ENCODE results near the gene INSIG2.

The INSIG2 gene

DNA sequence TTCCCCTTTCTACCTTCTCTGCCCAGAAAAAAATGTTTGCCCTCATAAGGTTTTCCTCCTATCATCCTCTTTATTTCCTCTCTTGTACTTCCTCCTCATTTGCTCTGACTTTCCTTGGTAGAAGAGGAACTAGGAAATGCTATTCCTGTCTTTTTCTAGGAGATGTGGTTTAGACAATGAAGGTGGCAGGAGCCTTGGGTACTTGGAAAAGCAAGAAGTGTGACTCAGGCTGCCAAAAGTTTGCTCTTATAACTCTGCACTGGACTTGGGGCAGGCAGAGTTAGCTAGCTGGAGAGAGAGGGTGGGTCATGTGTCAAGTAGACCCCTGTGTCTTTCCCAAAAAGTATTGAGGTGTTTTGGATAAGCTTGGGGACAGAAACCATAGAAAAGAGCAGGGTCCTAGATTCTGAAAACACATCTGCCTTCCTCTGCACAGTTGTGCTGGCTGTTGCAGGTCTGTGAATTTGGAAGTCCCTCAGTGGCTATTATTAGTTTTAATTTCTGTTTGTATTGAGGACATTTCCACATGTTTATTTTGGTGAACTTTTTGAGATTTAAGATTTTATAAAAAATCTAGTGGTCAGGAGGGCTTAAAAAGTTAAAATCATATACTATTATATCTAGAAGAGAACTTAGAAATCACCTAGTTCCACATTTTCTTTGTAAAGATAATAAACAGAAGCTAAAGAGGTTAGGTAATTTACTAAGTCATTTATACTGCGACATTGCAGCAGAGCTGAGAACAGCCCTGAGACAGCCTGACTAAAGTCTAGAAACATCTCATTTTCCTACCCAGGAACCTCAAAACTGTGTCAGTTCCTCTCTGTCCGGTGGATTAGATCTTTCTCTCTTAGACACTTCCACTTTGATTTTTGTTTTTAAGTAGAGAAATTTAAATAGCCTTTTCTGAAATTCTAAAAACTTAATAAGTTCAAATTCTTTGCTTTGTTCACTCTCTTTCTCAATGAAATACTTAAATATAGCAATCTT lies 16.0 kb downstream of the INSIG2 start:
- DNase-seq, result no peak

DNA sequence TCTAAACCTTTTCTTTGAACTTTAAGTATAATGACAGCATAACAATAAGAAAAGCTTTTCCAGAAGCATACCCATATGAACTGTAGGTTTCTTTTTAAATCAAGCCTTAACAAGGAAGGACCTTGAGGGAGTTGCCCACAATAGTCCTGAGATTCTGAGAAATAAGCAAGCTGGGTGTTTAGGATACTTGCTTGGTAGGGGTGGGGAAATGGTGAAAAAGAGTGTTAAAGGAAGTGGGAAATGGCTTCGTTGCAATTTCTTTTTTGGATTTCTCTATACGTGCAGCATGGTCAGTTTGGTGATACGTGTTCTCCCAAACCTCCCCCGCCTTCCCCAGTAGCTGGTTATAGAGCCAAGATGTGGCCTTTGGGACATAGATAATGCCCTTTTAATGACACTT lies 17.2 kb downstream of the INSIG2 start:
- no peak for DNase-seq

DNA sequence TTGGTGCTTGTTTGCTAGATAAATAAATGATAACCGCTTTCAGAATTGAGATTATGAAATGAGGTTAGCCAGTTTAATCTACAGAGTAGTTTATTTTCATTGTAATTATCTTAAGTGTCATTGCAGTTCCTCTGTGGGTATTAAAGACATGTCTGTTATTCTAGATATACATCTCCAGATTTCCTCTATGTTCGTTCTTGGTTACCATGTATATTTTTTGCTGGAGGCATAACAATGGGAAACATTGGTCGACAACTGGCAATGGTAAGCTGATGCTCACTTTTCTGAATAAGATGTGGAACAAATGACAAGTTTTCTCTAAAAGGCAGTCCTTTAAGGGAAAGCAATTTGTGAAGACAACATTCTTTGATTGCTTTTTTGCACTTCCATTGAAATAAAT lies 18.7 kb downstream of the INSIG2 start:
- no peak for DNase-seq

DNA sequence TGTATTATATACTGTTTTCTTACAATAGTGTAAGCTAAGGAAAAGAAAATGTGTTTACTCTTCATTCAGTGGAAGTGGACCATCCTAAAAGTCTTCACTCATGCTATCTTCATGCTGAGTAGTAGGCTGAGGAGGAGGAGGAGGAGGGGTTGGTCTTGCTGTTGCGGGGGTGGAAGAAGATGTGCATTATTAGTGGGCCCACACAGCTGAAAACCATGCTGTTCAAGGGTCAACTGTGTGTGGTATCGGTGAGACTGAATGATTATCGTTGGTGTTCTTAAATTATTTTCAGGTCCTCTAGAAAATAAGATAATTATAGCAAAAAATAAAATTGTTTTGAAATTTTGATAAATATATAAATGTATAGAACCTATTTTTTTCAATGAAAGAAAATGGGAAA lies 22.0 kb downstream of the INSIG2 start:
- DNase-seq, result no peak

DNA sequence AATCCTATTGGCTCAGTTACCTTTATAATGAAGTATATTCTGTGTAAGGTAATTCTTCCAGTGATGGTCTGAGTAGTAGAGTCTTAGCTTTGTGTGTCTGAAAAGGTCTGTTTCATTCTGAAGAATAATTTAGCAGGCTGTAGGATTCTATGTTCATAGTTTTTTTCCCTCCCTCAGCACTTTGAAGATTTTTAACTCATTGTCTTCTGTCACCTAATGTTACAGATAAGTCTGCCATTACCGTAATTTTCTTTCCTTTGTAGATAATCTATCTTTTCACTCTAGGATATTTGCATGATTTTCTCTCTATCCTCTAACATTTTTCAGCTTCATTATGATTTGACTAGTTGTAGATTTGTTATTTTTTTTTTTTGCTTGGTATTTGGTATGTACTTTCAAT lies 22.7 kb downstream of the INSIG2 start:
- DNase-seq, result no peak

DNA sequence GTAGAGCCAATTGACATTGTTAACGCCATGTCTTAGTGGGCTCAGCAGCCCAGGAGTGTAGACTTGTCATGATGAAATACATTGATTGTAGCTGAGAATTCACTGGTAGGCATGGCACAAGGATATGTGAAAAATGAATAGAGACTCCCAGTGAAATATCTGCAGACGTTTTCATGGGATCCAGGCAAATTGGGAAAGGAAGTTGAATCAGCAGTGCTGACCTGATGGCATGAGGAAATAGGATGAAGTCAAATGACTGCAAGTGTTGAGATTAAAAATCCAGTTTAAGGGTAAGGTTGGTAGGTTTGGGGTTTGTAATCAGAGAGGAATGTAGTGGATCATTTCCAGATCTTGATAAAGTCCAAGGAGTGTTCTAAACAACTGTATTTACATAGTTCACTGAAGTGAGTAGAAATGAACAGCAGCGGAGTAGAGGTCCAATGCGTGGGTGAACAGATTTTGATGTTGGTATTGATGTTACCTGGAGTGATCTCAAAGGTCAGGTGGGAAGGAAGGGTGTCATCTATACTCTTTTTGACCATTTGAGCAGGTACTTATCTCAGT lies 24.6 kb downstream of the INSIG2 start:
- DNase-seq, result no peak

DNA sequence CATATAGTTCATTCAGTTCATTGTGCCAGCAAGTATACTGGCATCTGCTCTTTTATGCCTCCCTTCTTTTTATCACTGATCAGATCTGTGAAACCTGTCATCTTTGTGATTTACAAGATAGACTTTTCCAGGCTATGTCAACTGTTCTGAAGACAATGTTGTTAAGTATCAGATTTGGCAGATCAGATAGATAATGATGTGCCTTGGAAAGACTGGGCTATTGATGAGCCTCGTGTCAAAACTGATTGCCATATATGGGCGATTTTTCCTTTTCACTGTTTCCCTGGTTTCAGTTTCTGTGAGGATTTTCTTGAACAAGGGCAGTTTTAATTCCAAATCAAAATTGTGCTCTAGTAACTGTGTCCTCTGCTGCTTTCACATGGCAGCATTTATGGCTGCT lies 26.6 kb downstream of the INSIG2 start:
- no peak for DNase-seq

DNA sequence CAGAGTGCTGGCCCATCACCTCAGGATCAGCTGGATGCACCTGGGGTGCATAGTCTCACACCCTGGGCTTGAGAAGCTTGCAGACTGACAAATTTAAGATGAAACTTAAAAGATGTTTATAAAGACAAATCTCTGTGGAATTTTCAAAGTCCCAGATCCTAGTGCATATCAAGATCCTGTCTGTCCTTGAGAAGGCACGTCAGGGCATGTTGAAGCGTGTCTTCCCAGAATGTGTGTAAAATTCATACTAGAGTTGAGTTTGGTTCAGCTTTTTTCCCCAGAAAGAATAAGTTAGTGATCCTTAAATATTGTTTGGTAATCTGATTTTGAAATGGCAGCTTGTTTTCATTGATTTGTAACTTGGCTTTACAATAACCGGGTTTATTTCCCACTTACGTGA lies 27.5 kb downstream of the INSIG2 start:
- no peak for DNase-seq

DNA sequence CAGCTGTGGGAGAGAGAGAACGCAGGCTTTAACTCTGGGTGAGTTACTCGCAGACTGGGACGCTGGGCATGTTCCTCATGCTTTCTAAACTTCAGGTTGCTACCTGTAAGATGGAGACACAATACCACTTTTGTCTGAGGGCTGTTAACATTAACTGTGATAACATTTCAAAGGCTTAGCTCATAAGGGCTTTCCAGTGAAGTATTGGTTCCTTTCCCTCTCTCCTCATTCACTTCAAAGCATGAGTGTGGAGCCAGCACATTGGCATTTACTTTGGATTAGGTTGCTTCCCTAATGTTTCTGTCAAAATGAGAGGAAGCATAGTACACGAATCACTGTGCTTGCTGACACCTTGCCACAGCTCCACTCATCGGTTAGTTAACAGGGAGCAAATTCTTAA lies 30.2 kb downstream of the INSIG2 start:
- no peak for DNase-seq

DNA sequence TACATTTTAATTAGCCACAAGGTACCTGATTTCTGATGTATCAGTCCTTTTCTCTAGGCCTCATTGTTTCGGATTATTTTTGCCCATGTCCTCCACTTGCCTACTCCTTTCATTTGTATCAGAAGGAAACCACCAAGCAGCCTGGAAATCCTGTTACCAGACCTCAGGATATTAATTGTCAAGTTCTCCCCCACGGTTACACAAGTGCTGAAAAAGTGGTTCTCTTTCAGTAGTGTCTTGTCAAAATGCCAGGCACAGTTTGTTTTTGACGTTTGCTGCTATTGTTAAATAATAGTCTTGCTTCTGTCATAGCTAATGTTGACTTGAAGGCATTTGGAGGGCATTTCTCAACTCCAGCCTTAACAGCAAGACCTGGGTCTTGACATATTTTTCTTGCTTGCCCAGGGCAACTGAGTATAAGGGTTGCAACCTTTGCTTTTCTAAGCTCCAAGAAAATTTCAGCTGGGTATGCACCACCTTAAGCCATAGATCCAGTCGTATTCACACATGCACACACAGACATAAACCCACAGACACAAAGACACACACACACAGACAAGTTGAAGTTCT lies 31.0 kb downstream of the INSIG2 start:
- no peak for DNase-seq

DNA sequence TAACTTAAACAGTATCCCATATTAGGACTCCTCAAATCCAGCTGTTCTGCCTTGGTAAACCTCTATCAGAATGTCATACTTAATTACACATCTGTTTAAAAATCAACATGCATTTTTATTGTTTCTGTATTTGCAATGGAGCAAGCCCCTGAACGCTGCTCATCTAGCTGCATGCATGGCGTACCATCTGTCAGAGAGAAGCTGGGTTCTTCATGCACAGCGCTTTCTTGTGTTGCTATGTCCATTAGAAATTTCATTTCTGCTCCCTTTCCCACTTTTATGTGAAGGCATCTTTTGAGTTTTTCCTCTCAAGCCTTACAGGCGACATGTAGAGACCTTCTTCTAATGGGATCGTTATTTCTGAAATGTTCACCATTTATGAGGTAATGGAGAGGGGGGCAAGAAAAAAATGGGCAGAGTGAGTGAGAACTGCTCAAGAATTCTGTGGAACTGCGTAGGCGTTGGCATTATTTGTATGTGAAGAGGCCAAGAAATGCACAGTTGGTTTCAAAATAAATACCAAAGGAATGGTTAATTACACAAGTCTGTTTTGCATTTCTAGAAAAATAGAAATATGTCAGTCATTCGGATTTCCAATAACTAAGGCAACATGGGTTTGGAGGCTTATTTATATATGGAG lies 31.6 kb downstream of the INSIG2 start:
- no peak for DNase-seq

DNA sequence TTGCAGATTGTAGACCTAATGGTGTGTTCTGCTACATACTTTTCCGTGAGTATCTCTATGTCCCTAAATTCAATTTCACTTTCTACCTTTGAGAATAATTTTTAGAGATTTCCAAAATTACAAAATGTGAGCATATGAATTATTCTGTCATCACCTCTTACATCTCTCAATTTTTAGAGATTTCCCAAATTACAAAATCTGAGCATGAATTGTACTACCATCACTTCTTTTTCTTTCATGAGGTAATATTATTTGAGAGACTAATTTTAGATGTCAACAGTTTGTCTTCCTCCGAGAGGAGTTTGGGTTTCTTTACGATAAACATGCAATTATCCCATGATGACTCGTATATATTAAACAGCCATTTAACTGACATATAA lies 32.1 kb downstream of the INSIG2 start:
- DNase-seq, result no peak

DNA sequence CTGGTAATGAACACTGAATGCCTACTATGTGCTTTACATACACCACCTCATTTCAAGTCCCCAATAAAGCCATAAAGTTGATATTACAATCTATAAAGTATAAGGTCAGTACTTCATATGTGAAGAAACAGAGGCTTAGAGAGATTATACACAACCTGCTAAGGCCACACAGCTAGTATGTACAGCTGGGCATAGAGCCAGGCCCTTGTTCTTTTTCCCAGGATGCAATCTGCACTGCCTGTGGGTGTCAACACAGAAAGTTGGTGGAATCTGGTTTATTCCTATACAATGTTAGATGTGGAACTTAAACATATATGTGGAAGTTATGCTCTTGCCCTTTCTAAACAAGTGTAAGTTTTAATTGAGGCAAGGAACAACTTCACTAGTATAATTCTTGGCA lies 32.8 kb downstream of the INSIG2 start:
- DNase-seq, result no peak

DNA sequence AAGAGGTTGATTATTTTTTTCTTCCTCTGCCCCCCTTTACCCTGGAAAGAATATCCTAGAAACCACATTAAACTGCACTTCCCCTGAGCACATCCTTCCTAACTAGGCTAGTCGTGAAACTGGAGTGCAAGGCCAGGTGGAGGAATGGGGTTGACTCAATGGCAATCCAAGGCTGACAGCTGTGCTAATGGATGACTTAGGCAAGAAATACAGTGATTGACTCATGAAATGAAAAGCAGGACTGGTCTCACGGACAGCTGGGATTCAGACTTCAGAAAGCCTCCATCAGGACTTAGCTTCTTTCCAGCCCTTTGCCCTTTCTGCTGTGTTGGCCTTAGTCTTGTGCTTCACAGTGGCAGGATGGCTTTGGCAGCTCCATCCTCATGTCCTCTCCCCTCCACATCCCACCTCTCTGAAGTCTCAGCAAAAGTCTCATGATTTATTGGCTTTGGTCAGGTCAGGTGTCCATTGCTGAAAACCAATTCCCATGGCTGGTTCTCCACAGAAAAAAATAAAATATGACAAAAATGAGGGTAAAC lies 33.8 kb downstream of the INSIG2 start:
- DNase-seq, result no peak

DNA sequence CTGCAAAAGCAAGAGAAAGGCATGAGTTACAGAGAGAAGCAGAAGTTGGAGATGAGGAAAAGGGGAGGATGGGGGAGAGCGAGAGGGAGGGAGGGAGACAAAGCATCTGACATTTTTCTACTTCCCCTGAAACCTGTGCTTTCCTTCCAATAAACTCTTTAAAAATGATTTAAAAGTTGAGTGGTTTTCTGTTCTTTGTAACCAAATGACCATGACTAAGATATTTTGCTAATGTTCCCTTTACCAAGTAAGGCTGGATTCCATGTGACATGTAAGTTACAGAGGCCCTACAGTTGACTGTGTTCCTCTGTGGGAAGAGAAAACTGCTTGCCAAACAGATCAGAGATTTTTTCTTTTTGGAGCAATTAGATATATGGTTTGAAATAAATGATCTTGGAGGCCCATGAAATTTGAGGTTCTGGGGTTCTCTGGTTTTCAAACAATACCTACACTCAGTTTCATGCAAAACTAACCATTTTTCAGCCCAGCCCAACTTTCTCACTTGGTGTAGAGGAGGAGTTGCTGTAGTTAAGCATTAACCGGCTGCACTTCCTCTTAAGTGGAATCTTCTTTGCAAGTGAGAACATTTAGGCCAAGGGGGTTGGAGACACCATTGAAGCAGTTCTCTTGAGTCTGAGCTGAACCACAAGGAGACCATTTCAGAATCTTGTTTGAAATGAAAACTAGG lies 34.5 kb downstream of the INSIG2 start:
- no peak for DNase-seq

DNA sequence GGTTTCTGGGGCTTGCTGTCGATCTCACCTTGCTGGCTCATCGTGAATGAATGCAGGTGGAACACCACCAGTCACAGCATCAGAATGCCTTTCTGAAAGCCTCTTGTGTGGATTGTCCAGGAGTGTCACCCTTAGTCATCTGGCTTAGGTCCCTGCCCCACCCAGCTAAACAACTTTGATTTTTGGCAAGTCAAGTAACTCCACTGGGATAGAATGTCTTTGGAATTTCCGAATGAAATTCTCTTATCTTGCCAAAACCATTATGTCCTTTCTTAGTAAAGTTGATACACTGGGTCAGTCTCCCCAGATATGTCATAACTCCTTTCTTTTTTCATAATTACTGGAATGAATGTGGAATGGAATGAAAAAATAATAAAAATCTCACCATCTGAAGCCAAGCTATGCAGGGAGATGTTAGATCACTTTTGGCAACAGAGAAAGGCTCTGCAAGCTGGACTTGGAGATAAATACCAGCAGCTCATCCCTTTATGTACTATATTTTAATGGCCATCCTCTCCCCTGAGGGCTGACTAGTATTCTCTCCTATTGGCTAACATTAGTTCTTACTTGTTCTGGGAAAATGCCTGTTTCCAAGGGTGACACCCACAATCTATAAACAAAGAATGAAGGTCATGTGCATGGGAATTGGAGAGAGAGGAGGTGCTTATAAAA lies 35.4 kb downstream of the INSIG2 start:
- DNase-seq, result no peak

DNA sequence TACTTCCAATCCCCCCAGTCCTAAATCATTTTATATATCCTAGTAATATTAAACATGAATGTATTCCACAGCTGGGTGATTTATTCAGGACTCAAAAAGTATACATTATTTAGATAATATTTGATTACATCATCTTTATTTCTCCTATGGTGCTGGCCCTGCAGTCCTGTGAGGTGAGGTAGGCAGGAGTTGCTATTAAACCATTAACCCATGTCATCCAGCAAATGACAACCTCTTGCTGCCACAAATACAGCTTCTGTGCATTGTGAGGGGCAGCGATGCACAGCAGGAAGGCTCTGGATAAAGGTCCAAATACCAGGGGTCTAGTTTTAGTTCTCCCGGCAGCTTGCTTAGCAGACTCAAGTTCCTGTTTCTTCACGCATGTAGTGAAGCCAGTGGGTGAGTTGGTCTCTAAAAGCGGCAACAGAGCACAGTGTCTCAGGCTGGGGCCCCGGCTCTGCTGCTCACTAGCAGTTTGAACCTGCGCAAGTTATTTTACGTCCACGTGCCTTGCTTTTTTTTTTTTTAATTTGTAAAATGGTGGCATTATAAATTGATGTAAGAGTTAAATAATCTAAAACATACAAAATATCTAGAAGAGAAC lies 36.1 kb downstream of the INSIG2 start:
- DNase-seq, result no peak

DNA sequence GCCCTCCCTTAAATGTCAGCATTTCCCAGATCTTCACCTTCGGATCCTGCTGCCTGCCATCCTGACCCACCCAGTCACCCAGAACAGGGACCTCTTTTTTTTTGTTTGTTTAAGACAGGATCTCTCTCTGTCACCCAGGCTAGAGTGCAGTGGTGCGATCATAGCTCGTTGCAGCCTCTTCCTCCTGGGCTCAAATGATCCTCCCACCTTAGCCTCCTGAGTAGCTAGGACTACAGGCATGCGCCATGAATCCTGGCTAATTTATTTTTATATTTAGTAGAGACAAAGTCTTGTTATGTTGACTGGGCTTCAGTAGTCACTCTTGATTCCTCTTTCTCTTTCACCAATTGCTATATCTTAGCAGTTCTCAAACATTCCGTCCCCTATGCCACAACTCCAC lies 39.0 kb downstream of the INSIG2 start:
- DNase-seq, result no peak

DNA sequence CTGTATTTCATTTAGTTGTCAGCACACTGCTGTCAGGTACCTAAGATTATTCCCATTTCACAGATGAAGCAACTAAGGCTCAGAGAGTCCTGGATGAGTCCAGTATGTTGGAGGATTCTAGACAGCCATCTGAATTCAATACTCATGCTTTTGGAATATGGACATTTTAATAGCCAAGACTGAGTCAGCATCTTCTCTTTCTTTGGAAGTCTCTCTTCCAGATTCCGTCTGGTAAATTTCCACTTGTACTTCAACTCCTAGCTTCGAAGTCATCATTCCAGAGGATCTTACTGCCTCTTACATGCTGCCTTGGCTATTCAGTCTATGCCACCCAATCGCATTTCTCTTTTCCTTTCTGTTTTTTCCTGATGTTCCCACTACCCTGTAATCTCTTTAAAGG lies 40.6 kb downstream of the INSIG2 start:
- no peak for DNase-seq

DNA sequence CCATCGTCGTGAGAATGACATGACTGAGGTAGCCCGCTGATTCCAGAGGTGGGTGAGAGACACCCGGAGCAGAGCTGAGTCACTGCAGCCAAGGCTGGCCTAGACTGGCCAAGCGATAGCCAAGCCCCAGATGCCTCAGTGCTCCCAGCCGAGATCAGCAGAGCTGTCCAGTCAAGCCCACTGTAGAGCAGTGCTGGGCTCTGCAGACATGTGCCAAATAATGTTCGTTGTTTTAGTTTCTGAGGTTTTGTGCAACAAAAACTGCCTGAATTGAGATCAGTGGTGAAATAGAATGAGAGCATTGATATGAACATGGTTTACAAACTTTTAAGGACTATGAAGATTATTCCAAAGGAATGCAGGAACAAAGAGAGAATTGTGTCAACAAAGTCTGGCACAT lies 42.1 kb downstream of the INSIG2 start:
- no peak for DNase-seq

DNA sequence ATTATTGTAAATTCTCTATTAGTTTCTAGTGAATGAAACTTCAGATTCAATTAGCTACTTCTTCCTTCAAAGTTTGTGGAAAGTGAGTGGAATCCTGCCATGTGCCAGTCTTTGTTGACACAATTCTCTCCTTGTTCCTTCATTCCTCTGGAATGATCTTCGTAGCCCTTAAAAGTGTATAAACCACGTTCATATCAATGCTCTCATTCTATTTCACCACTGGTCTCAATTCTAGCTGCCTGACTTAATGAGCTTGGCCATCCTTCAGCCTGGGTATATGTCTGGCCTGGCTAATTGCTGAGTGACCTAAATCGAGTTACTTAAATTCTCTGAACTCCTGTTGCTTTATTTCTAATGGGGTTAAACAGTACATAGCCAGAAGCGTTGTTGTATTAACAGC lies 43.5 kb downstream of the INSIG2 start:
- no peak for DNase-seq

DNA sequence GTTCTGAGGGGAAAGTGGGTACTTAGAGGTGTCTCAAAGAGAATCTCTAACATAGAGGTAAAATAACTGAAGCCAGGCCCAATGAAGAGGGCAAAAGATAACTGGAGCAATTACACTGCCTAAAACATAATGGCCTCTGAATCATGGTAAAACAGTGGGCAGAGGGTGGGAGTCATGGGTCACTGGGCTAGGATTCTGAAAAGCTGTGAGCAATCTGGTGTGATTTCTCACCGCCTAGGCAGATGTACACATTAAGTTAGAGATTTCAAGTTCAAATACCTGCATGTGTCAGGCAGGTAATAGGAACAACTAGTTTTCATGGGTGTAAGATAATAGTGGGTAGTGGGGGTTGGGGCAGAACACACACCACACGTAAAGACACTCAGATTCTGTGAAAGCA lies 45.6 kb downstream of the INSIG2 start:
- DNase-seq, result no peak
